GM23248 (cell line): ENCODE results near the gene PKD2L1.

Source experiments
- EZH2 ChIP-seq: fragments of 200-600 bp; sonication (generic); IDR thresholded peaks from 2 replicates; pipeline ENCODE4 v1.6.1; 2018; ENCODE audit warnings: antibody characterized with exemption, mild to moderate bottlenecking; ENCODE audit not compliant: insufficient read depth, poor library complexity, severe bottlenecking
- EZH2phosphoT487 ChIP-seq: fragments of 200-600 bp; sonication (generic); IDR thresholded peaks from 2 replicates; pipeline ENCODE4 v1.6.1; 2018; ENCODE audit warnings: antibody characterized with exemption, moderate library complexity, mild to moderate bottlenecking, low read depth; ENCODE audit not compliant: insufficient read depth

GRCh38 chr10:100239851-100240250 is 90.2 kb downstream of the PKD2L1 start:
- TF ChIP-seq EZH2, result no peak
- TF ChIP-seq EZH2phosphoT487, result no peak
